Right atrium auricular region (tissue), 2 donors: ENCODE results near the gene TMEM108. TPM values are rescaled to one million over a fixed set of nuclear protein-coding genes. Genes with fewer than 3 reads are reported as not detected.

Experiments
- DNase-seq: peaks from one replicate; pipeline ENCODE4 v3.0.0-alpha.2; 2019; ENCODE audit warnings: low spot score
- H3K27ac ChIP-seq, 2 donors: fragments of 200-600 bp; sonication (generic); 1 replicate in 1 of 2; 2 replicates in 1 of 2; pipeline ENCODE4 v1.5.1; 2016 to 2019
- H3K27me3 ChIP-seq, 2 donors: fragments of 200-600 bp; sonication (generic); one replicate each; pipeline versions ENCODE4 v1.5.1 to v1.6.0; 2017 to 2019
- H3K36me3 ChIP-seq: fragments of 200-600 bp; sonication (generic); one replicate; pipeline ENCODE4 v1.5.1; 2016
- H3K4me1 ChIP-seq, 2 donors: fragments of 200-600 bp; sonication (generic); one replicate each; pipeline versions ENCODE4 v1.5.1 to v1.6.0; 2017 to 2019
- H3K4me3 ChIP-seq, 2 donors: fragments of 200-600 bp; sonication (generic); 1 replicate in 1 of 2; 2 replicates in 1 of 2; pipeline ENCODE4 v1.5.1; 2017 to 2019; ENCODE audit warnings: mild to moderate bottlenecking in 1 of 2, moderate library complexity in 1 of 2
- H3K9me3 ChIP-seq, 2 donors: fragments of 200-600 bp; sonication (generic); one replicate each; pipeline ENCODE4 v1.5.1; 2019
- total RNA-seq, 2 donors: library from RNA; depleted of rRNA; stranded (reverse); fragments of >200 nt; gene quantifications; one replicate each; pipeline ENCODE4 v1.1.0, GENCODE V29; 2016
- TF ChIP-seq, protein P1 (sequence below), 2 donors: fragments of 200-600 bp; sonication (generic); IDR thresholded peaks; one replicate each; pipeline ENCODE4 v1.5.1; 2019; ENCODE audit warnings: antibody characterized with exemption in 2 of 2

Gene TMEM108
- total RNA-seq, 2 donors from 2014 or later, result 5.1 to 5.3 TPM

DNA sequence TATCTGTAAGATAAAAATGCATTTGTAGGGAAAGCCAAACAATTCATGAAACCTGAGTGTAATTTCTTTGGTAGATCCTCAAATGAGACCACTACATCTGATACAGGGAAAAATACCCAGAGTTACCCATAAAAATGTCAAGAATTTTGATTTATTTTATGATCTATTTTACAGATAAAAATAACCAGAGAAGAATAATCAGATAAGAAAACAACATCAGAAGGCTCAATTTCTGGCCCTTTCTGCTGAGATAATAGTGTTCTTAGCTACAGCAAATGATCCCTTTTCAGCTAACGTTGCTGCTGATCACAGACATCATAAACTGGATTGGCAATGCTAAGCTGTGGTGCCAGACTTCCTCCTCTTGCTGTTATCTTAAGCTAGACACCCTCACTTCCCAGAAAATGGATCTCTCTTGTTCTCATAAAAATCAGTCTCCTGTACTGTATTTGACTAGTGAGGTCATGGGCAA, 21.3 kb upstream of the TMEM108 start:
- H3K4me1 ChIP-seq, result no peaks in the 10 kb centered on the region
- no peak overlapping the region for H3K4me3 ChIP-seq
- DNase-seq, result no peak
- no peaks in the 10 kb centered on the region for H3K27me3 ChIP-seq
- H3K36me3 ChIP-seq, result no peaks in the 10 kb centered on the region
- H3K9me3 ChIP-seq, result no peaks in the 10 kb centered on the region
- TF ChIP-seq, protein P1, sequence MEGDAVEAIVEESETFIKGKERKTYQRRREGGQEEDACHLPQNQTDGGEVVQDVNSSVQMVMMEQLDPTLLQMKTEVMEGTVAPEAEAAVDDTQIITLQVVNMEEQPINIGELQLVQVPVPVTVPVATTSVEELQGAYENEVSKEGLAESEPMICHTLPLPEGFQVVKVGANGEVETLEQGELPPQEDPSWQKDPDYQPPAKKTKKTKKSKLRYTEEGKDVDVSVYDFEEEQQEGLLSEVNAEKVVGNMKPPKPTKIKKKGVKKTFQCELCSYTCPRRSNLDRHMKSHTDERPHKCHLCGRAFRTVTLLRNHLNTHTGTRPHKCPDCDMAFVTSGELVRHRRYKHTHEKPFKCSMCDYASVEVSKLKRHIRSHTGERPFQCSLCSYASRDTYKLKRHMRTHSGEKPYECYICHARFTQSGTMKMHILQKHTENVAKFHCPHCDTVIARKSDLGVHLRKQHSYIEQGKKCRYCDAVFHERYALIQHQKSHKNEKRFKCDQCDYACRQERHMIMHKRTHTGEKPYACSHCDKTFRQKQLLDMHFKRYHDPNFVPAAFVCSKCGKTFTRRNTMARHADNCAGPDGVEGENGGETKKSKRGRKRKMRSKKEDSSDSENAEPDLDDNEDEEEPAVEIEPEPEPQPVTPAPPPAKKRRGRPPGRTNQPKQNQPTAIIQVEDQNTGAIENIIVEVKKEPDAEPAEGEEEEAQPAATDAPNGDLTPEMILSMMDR (IDR thresholded peaks at IDR 0.05), result no peak
- no peak overlapping the region for H3K27ac ChIP-seq

DNA sequence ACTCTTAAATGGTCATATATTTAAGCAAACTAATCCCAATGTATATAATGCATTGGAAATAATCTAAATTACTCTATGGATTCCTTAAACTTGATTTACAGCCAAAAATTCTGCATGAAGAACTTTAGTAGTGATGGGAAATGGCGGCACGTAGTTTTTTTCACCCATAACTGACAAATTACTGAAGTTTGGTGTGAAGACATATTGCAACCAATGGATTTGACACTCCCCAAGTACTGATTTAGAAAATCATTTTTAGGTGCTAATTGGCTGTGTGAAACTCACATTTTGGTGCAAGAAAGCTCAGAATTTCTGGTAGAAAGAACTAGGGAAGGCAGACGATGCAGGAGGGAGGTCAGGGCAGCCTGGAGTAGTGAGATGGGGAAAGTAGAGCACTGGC, 19.3 kb upstream of the TMEM108 start:
- Histone ChIP-seq H3K36me3 (no peaks in the 10 kb centered on the region), H3K27me3 (no peaks in the 10 kb centered on the region), H3K27ac (no peak overlapping the region), H3K4me1 (no peaks in the 10 kb centered on the region), H3K4me3 (no peak overlapping the region), H3K9me3 (no peaks in the 10 kb centered on the region)
- TF ChIP-seq, protein P1 (IDR thresholded peaks at IDR 0.05), result no peak
- DNase-seq, result no peak

DNA sequence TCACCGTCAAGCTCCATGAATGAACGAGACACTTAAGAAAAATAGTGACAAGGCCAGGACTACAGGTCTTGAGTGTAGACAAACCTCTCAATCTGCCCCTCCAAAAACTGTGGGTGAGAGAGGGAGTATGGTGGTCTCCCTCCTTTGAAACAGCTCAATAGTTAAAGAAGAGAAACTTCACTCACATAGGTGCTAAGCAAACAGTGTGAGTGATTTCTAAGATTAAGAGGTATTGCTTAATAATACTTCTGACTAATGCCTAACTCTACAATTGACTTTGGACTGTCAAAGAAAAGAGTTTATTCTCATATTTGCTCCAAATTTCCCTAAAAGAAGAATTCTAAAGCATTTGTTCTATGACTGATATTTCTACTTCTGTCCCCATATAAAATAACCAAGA, 17.0 kb upstream of the TMEM108 start:
- Histone ChIP-seq H3K27me3 (no peaks in the 10 kb centered on the region), H3K9me3 (no peaks in the 10 kb centered on the region), H3K27ac (no peak overlapping the region), H3K4me1 (no peaks in the 10 kb centered on the region), H3K36me3 (no peaks in the 10 kb centered on the region), H3K4me3 (no peak overlapping the region)
- TF ChIP-seq, protein P1 (IDR thresholded peaks at IDR 0.05), result no peak
- no peak for DNase-seq

DNA sequence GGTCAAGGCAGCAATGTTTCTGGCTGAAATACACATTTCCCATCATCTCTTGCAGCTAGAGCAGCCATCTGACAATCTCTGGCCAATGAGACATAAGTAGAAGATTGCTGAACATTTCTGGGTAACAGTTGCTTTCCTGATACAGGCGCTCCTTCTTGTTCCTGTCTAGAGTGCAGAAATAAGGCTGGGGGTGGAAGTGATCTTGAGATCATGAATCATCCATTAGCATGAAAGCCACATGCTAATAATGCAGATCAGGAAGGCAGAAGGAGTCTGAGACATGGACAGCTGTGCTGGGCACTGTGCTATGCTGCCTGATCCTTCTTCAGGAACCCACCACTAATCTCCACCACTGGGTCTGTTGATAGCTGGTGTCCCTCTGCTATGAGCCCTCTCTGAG, 14.8 kb upstream of the TMEM108 start:
- H3K4me3 ChIP-seq, result no peak overlapping the region
- TF ChIP-seq, protein P1 (IDR thresholded peaks at IDR 0.05), result no peak
- no peaks in the 10 kb centered on the region for H3K4me1 ChIP-seq
- DNase-seq, result no peak
- H3K36me3 ChIP-seq, result no peaks in the 10 kb centered on the region
- H3K9me3 ChIP-seq, result no peaks in the 10 kb centered on the region
- H3K27me3 ChIP-seq, result no peaks in the 10 kb centered on the region
- H3K27ac ChIP-seq, result no peak overlapping the region

DNA sequence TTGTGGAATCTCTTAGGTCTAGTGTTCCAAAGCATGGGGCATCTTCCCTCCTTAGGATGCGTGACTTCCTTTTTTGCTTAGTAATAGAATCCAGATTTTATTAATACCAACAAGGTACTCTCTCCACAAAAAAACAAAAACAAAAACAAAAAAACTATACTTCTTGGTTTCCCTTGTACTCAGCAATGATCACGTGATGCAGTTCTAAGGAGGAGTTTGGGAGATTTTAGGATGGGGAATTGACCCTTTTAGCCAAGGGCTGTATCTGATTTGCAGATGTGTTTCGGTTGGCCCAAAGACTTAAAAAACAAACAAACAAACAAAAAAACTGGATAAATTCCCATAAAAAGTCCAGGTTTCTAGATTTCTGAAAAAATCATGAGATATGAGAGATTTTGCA, 12.6 kb upstream of the TMEM108 start:
- Histone ChIP-seq H3K4me3 (no peak overlapping the region), H3K9me3 (no peaks in the 10 kb centered on the region), H3K4me1 (no peaks in the 10 kb centered on the region), H3K36me3 (no peaks in the 10 kb centered on the region), H3K27ac (no peak overlapping the region), H3K27me3 (no peaks in the 10 kb centered on the region)
- TF ChIP-seq, protein P1 (IDR thresholded peaks at IDR 0.05), result no peak
- no peak for DNase-seq

DNA sequence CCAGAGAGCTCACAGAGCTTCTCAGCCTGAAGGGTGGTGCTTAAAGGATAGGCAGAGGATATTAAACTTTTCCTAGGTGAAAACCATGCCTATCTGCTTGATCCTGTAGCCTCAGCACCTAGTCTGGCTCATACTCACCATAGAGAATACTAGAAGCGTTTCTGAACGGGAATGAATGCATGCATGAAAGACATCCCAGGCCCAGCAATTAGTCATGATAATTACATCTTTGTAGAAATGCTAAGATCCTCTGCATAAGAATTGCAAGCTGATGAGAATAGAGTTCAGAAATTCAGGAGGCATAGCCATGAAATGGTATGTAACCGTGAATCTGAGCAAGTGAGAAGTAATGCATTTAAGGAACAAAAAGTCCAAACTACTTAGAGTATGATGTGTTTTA, 5.9 kb upstream of the TMEM108 start:
- Histone ChIP-seq H3K9me3 (no peaks in the 10 kb centered on the region), H3K27ac (no peak overlapping the region), H3K4me3 (no peak overlapping the region), H3K36me3 (no peaks in the 10 kb centered on the region), H3K4me1 (no peaks in the 10 kb centered on the region), H3K27me3 (no peaks in the 10 kb centered on the region)
- no peak for DNase-seq
- TF ChIP-seq, protein P1 (IDR thresholded peaks at IDR 0.05), result no peak
